Neural progenitor cell (in vitro differentiated cells): ENCODE data around the gene YBX1. TPM values are rescaled to one million over a fixed set of nuclear protein-coding genes. Genes with fewer than 3 reads are reported as not detected.

Experiments used
- DNase-seq: peaks from one replicate; pipeline ENCODE4 v3.0.0-alpha.2; 2016; ENCODE audit warnings: low spot score
- H2AFZ ChIP-seq: fragments of 200-600 bp; sonication (generic); replicated peaks from 2 replicates; pipeline ENCODE4 v1.6.1; 2016; ENCODE audit warnings: antibody characterized with exemption
- H3F3A ChIP-seq: fragments of 200-600 bp; sonication (generic); 2 replicates; pipeline ENCODE4 v1.6.1; 2016; ENCODE audit warnings: antibody characterized with exemption, low read depth
- H3K27ac ChIP-seq: fragments of 200-600 bp; sonication (generic); 2 replicates; pipeline ENCODE4 v1.5.1; 2016; ENCODE audit warnings: mild to moderate bottlenecking
- H3K27me3 ChIP-seq: fragments of 200-600 bp; sonication (generic); 2 replicates; pipeline ENCODE4 v1.6.1; 2016; ENCODE audit warnings: mild to moderate bottlenecking, moderate library complexity
- H3K36me3 ChIP-seq: fragments of 200-600 bp; sonication (generic); 2 replicates; pipeline ENCODE4 v1.5.1; 2016
- H3K4me1 ChIP-seq: fragments of 200-600 bp; sonication (generic); 2 replicates; pipeline ENCODE4 v1.6.1; 2016; ENCODE audit warnings: mixed run types
- H3K4me2 ChIP-seq: fragments of 200-600 bp; sonication (generic); 2 replicates; pipeline ENCODE4 v1.6.1; 2016
- H3K4me3 ChIP-seq: fragments of 200-600 bp; sonication (generic); 2 replicates; pipeline ENCODE4 v1.5.1; 2016
- H3K79me2 ChIP-seq: fragments of 200-600 bp; sonication (generic); 2 replicates; pipeline ENCODE4 v1.6.1; 2016; ENCODE audit warnings: low read depth
- H3K9ac ChIP-seq: fragments of 200-600 bp; sonication (generic); 2 replicates; pipeline ENCODE4 v1.6.1; 2016
- H3K9me3 ChIP-seq: fragments of 200-600 bp; sonication (generic); 2 replicates; pipeline ENCODE4 v1.5.1; 2016; ENCODE audit warnings: low read depth
- H4K20me1 ChIP-seq: fragments of 200-600 bp; sonication (generic); 2 replicates; pipeline ENCODE4 v1.6.1; 2016; ENCODE audit warnings: low read depth
- H3K27ac Mint-ChIP-seq: 3 replicates; pipeline ENCODE4 v1.8.0; 2021; ENCODE audit warnings: mixed read lengths
- H3K27me3 Mint-ChIP-seq: 2 replicates; pipeline ENCODE4 v1.8.0; 2022; ENCODE audit warnings: low read depth, mild to moderate bottlenecking, inconsistent platforms, moderate library complexity, mixed read lengths; ENCODE audit not compliant: insufficient read depth
- H3K36me3 Mint-ChIP-seq: 3 replicates; pipeline ENCODE4 v1.8.0; 2021; ENCODE audit warnings: mixed read lengths
- H3K4me1 Mint-ChIP-seq: 3 replicates; pipeline ENCODE4 v1.8.0; 2021; ENCODE audit warnings: mixed read lengths
- H3K4me3 Mint-ChIP-seq: 3 replicates; pipeline ENCODE4 v1.8.0; 2021; ENCODE audit warnings: mild to moderate bottlenecking, moderate library complexity, mixed read lengths
- H3K9me3 Mint-ChIP-seq: 3 replicates; pipeline ENCODE4 v1.8.0; 2020; ENCODE audit warnings: mixed read lengths
- EZH2 ChIP-seq: fragments of 200-600 bp; sonication (generic); IDR thresholded peaks from 2 replicates; pipeline ENCODE4 v1.6.1; 2017; ENCODE audit warnings: antibody characterized with exemption, mild to moderate bottlenecking, moderate library complexity
- EZH2phosphoT487 ChIP-seq: fragments of 200-600 bp; sonication (generic); IDR thresholded peaks from 2 replicates; pipeline ENCODE4 v1.6.1; 2017; ENCODE audit warnings: antibody characterized with exemption
- total RNA-seq: library from RNA; depleted of rRNA; stranded (reverse); fragments of >200 nt; gene quantifications from 2 replicates; pipeline ENCODE4 v1.2.3, GENCODE V29; 2015; ENCODE audit warnings: low replicate concordance
- TF ChIP-seq, protein P1 (sequence below): fragments of 200-600 bp; sonication (generic); IDR thresholded peaks from 2 replicates; pipeline ENCODE4 v1.5.1; 2017; ENCODE audit warnings: antibody characterized with exemption, mild to moderate bottlenecking

YBX1 gene
- total RNA-seq, 1 donor from 2014 or later, result 1,610 TPM

GRCh38 chr1:42676534-42677087, 5.6 kb upstream of the YBX1 start:
- DNase-seq, result no peak
- no peak for TF ChIP-seq EZH2phosphoT487
- no peak for TF ChIP-seq EZH2
- Mint-ChIP-seq H3K36me3 (peaks cover 11% of the 10 kb centered on the region), H3K27ac (no peak overlapping the region), H3K27me3 (no peaks in the 10 kb centered on the region), H3K9me3 (no peaks in the 10 kb centered on the region), H3K4me1 (peaks cover 15% of the 10 kb centered on the region), H3K4me3 (no peak overlapping the region)
- no peak overlapping the region for H2AFZ ChIP-seq
- no peak overlapping the region for H3K9ac ChIP-seq
- no peak overlapping the region for H3K4me2 ChIP-seq
- no peaks in the 10 kb centered on the region for H3K36me3 ChIP-seq
- no peaks in the 10 kb centered on the region for H4K20me1 ChIP-seq
- H3K79me2 ChIP-seq, result peaks cover 15% of the 10 kb centered on the region
- H3K4me3 ChIP-seq, result no peak overlapping the region
- no peaks in the 10 kb centered on the region for H3K27me3 ChIP-seq
- H3F3A ChIP-seq, result peaks cover 17% of the 10 kb centered on the region
- peaks cover 9% of the 10 kb centered on the region for H3K4me1 ChIP-seq
- no peak overlapping the region for H3K27ac ChIP-seq
- no peaks in the 10 kb centered on the region for H3K9me3 ChIP-seq

GRCh38 chr1:42679364-42679983, 2.7 kb upstream of the YBX1 start:
- Mint-ChIP-seq H3K9me3 (peaks cover 2% of the 10 kb centered on the region), H3K4me1 (peaks cover 26% of the 10 kb centered on the region), H3K4me3 (peak overlapping the region; percentile 60), H3K27me3 (peaks cover 4% of the 10 kb centered on the region), H3K36me3 (peaks cover 20% of the 10 kb centered on the region), H3K27ac (no peak overlapping the region)
- TF ChIP-seq EZH2phosphoT487, result no peak
- TF ChIP-seq, protein P1, sequence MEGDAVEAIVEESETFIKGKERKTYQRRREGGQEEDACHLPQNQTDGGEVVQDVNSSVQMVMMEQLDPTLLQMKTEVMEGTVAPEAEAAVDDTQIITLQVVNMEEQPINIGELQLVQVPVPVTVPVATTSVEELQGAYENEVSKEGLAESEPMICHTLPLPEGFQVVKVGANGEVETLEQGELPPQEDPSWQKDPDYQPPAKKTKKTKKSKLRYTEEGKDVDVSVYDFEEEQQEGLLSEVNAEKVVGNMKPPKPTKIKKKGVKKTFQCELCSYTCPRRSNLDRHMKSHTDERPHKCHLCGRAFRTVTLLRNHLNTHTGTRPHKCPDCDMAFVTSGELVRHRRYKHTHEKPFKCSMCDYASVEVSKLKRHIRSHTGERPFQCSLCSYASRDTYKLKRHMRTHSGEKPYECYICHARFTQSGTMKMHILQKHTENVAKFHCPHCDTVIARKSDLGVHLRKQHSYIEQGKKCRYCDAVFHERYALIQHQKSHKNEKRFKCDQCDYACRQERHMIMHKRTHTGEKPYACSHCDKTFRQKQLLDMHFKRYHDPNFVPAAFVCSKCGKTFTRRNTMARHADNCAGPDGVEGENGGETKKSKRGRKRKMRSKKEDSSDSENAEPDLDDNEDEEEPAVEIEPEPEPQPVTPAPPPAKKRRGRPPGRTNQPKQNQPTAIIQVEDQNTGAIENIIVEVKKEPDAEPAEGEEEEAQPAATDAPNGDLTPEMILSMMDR, result no peak
- TF ChIP-seq EZH2, result no peak
- Histone ChIP-seq H3K79me2 (peaks cover 39% of the 10 kb centered on the region), H3K27me3 (no peaks in the 10 kb centered on the region), H3K9ac (peak overlapping the region; percentile 8), H3K36me3 (no peaks in the 10 kb centered on the region), H2AFZ (no peak overlapping the region), H3K4me3 (peak overlapping the region; percentile 89), H3F3A (peaks cover 17% of the 10 kb centered on the region), H3K9me3 (no peaks in the 10 kb centered on the region), H3K4me2 (peak overlapping the region; percentile 97), H4K20me1 (peaks cover 16% of the 10 kb centered on the region), H3K4me1 (peaks cover 14% of the 10 kb centered on the region), H3K27ac (no peak overlapping the region)
- DNase-seq, result no peak

- Histone ChIP-seq H3K4me1 (peaks cover 20% of the 10 kb centered on the region), H3K27me3 (no peaks in the 10 kb centered on the region), H3K4me2 (peak overlapping the region; percentile 97), H3K9ac (no peak overlapping the region), H3K27ac (no peak overlapping the region), H3K79me2 (peaks cover 44% of the 10 kb centered on the region), H3K9me3 (no peaks in the 10 kb centered on the region), H2AFZ (no peak overlapping the region), H3F3A (peaks cover 17% of the 10 kb centered on the region), H4K20me1 (peaks cover 22% of the 10 kb centered on the region), H3K36me3 (peaks cover under 1% of the 10 kb centered on the region), H3K4me3 (peak overlapping the region; percentile 89)
- Mint-ChIP-seq H3K4me1 (peaks cover 32% of the 10 kb centered on the region), H3K4me3 (peak overlapping the region; percentile 96), H3K27ac (no peak overlapping the region), H3K9me3 (peaks cover 2% of the 10 kb centered on the region), H3K36me3 (peaks cover 25% of the 10 kb centered on the region), H3K27me3 (peaks cover 4% of the 10 kb centered on the region)
- TF ChIP-seq EZH2phosphoT487, result no peak
- no peak for TF ChIP-seq EZH2
- TF ChIP-seq, protein P1, result no peak
- DNase-seq, result no peak
These were observed 2.2 kb upstream of the YBX1 start for GRCh38 chr1:42680055-42680454.
